ENCODE data around the gene GJD2.
A peak's percentile ranks its signal among the peaks of the same experiment; 100 is the strongest.

Gene GJD2

DNA sequence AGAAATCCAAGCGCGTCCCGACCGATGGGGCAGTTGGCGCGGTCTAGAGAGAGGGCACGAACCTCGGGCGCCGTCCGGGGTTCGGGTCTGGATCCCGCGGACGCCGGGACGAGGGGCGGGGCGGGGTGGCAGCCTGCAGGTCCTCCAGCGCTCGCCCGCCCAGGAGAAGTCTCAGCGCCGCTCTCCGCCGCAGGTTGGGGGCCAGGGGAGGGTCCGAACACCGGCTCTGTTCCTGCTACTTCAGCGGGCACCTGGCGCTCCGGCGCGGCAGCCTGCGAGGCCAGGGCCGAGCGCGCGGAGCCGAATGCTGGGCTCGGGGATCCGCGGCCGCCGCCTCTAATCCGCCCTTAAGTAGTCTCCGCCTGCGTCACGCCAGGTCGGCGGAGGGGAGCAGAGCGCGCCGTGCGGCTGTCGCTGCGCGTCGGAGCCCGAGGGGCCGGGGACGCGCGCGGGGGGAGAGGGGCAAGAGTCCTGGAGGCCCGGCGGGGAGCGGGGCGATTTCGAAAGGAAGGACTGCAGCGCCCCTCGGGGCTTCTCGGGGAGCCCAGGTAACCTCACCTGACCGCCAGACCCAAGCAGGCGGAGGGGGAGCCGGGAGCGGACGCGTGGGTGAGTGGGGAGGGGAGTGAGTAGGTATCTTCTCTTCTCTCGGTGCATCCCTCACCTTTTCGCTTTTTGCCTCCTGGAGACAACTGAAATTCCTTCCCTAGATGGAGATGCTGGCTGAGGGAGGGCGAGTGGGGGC, at the start of gene GJD2:
Gene GJD2, minus strand, starts transcription at position 325 of the 745 bp plus-strand sequence. CDS start 510 bp downstream, outside the sequence.
- no peak for DNase-seq (ENCODE audit: low read depth)

DNA sequence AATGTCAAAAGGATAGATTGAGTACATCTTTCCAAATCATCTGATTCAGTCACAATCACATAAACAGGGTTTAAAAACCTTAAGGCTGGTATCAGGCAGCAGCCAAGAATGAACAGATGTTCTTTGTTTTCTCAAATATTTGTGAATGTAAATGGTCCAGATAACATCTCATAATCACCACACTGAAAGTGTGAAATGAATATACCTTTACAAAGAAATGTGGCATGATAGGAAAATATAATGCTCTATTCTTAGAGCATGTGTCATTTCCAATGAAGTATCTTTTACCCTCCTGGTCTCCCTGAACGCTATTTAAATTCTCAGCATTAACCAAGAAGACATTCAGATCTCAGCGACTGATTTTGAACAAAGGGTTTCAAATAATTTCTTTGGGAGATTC, 49.3 kb upstream of the GJD2 start:
- no peak for DNase-seq (ENCODE audit: low read depth)

DNA sequence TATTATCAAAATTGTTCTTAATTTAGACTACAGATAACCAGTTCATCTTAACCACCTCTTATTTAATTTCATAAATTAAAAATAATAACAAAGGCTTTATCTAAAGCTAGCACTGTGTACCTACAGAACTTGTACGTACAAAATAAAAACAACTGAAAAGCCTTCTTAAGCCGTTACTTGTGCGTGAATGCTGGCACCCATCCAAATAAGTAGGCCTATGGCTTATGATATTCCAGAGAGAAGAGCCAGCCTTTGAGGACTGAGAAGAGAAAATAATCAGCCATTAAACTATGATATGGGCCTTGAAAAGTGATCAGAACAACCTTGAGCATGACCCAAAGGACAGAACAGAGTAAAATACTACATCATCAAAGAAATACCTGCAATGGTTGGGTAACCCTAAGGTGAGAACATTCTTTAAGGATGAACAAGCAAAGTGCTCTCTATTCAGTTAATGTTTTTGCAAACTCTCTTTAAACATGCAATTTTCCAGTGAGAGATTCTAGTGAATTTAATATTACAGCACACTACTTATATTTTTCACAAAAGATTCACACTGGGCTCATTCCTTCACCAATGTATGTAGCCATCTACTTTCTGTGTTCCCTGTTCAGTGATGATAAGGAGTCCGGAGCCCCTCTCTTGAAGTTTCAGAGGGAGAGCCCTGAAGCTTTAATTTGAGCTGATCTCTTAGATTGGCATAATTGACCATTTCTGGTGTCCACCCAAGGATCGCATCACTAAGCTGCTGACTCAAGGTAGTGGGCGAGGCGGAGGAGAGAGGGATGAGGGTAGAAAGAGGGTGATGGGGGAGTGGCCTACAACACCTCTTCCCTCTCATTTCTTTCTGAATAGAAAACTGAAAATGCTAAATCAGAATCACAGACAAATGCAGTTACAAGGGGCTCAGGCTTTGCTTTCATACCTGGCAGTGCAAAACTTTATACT, 48.3 kb upstream of the GJD2 start:
- DNase-seq (ENCODE audit: low read depth): no peak

DNA sequence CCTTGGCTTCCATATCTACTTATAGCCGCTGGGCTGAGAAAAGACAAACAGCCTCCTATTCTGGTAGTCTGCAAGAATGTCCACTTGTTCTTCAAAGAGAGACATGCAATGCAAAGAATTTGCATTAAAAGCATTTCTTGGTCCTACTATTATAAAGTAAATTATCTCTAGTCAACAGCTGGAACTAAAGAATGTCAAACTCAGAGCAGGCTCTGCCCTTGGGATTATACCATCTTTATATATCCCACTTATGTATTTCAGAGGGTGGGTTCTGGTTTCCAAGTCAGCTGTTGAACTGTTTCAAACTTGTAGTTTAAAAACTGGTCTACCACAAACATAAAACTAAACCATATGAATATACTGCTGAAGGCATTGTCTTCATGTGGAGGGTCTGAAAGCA, 47.6 kb upstream of the GJD2 start:
- no peak for DNase-seq (ENCODE audit: low read depth)

DNA sequence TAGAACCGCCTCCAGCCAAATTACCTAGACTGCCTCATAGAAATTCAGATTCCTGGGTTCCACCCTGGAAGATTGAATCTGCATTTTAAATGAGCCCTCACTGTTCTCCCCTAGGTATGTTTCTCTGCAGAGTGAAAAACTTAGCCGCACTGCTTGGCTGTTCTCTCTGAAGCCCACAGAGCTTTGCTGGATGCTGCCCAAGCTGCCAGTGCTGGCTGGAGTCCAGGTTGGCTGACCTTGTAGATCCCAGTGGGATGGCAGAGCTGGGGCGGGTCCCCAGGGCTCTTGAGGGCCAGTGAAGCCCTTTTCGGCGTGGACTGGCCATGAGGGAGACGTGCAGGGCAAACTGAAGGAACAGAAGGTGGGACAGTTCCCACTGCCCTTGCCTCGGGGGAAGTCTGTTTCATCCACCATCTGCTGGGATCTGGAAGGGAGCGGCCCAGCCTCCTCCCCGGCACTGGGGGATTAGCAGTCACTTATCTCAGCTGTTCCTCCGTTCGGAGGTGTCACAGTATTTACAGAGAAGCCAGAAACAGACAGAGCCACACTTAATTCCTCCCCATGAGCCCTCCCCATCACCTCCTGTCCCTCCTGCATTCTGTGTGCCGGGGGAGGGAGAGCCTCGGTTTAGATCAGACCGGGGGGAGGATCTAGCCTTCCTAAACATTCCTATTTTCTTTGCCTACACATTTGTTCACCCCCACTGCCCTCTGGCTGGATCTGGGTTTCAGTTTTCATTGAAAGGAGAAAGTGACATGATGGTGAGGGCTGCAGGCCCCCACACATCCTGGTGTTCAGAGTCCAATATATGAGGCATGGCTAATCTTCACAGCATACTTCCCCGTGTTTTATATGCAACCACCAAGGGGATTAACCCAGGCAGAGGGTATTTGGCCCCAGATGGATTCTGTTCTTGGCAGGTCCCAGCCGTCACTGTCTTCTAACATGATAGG, 44.6 kb upstream of the GJD2 start:
- peak; percentile 9 for DNase-seq (ENCODE audit: low read depth)

DNA sequence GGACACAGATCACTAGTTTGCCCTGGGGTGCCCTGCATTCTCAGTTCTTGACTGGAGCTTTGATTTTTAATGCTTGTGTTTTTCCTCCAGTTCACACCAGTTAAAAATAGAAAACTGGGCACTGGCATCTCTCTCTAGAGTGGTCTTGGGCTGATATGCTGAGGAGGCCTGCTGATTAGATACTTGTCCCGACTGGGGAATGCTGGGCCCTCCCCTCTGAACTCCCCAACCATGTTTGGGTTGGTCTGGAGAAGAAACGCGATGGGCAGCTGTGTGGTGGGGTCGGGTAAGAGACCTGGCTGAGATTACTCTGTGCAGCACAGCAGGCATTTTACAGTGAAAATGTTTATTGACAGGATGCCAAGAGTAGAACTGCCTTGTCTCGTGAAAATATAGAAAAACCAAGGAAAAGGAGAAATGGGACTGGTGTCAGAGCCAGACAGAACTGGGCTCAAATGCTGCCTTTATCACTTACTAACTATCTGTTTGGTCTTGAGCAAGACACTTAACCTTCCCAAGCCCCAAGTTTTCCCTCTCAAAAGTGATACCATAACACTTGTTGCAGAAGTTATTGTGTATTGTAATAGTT, 42.1 kb upstream of the GJD2 start:
- DNase-seq (ENCODE audit: low read depth): no peak

DNA sequence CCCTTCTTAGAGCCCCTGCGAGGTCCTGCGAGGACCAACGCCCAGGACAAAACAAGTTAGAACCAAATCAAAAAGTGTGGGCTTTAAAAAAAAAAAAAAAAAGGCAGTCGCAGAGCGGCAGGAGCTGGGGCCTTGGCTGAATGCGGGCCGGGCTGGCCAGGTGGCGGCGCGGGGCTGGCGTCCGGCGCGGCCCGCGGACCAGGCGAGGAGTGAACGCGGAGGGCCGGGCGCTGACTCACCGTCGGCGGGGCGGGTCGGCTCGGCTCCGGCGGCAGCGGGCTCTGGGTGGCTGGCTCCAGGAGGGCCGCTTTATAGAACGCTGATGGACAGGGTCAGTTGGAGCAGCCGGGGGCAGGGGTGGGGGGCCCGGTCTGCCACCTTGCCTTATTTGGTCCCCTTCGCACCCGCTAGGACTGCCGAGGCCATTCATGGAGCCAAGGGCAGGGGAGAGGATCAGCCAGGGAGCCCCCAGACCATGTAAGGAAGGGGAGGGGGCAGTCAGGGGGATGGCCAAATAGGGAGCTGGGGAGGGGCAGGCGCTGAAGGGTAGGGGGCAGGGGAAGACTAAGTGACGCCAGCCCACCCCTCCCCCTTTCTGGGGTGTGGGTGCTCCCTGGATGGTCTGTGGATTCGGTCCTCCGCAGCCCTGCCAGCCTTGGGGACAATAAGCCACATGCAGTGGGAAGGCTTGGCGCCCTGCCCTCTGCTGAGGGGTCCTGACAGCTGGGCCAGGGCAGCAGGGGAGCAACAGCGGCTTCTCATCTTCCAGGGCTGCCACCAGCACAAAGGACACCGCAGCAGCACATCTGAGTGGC, 40.7 kb upstream of the GJD2 start, which contains the start of gene ACTC1:
Gene ACTC1, minus strand, starts transcription at position 283 of the 815 bp plus-strand sequence. CDS start 741 bp downstream, outside the sequence.
- DNase-seq (ENCODE audit: low read depth): peak; percentile 29

DNA sequence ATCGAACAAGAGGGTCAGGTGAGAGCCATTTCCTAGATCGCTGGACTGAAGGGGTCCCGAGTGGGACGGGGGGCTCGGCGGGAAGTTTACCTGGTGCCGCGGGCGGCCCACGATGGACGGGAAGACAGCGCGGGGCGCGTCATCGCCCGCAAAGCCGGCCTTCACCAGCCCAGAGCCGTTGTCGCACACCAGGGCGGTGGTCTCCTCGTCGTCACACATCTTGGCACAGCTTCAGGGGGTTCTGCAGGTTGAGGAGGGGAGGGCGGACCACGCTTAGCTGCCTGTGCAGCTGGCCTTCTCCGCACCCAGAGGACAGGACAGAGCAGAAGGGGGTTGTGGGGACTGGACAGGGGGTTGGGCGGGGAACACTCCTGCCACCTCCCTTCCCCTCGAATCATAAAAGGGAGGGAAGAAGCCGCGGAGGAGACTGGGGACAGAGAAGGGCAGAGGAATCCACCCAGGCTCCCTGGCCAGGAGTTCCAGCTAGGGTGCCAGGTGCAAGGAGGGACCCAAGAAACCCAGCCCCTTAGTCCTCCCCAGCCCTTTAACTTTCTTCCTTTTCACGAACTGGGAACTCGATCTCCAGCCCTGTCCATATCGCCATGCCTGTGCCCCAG, 39.9 kb upstream of the GJD2 start:
- DNase-seq (ENCODE audit: low read depth): no peak

DNA sequence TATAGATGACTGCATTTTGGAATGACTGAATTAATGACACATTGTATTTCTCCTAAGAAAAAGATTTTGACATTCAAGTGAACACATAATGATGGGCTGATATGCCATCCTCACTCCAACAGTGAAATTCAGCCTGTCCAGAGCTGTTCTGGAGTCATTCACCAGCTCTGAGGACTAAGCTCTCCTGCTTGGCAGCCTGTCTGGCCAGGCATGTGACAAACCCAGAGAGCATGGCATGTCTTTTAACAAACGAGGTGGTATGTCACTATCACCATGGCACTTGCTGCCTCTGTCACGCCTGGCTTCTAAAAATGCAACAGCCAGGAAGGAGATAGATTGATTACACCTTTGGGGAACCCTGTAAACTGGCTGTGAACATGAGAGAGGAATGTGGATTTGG, 39.1 kb upstream of the GJD2 start:
- DNase-seq (ENCODE audit: low read depth): no peak

DNA sequence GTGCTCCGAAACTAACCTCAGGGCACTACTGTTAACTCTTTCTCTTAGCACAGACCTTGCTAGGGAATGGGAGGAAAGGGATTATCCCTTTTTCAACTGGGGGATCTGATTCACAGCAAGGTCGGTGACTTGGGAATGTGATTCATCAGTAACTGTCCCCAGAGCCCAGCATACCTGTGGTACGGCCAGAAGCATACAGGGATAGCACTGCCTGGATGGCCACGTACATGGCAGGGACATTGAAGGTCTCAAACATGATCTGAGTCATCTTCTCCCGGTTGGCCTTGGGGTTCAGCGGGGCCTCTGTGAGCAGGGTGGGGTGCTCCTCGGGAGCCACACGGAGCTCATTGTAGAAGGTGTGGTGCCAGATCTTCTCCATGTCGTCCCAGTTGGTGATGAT, 38.3 kb upstream of the GJD2 start:
- DNase-seq (ENCODE audit: low read depth): no peak

DNA sequence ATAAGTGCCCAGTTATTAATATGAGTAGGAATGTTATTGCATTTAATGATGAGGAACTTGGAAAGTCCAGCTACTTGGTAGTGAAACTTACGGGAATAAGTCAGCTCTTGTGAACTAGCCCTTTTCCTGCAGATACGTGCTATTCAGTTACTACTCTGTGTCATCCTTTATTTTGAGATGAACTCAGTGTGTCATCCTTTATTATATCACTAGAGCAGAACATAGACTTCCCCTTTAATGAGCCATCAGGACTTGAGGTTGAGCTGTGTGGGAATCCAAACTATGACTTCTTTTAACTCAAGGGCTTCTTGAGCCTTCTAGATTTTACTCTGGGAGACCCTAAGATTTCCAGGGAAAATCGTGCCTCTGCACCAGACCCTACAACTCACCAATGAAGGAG, 36.9 kb upstream of the GJD2 start:
- DNase-seq (ENCODE audit: low read depth): no peak

DNA sequence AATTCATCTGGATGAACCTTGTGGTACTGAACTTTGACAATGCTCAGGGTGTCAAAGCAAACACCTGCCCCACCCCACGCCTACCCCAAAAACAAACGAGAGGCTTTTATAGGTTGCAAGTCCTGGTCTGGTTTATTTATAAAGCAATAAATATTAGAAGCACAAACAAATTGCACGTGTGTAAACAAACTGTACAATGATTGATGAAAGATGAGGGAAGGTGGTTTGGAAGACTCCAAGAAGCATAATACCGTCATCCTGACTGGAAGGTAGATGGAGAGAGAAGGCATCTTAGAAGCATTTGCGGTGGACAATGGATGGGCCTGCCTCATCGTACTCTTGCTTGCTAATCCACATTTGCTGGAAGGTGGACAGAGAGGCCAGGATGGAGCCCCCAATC, 35.3 kb upstream of the GJD2 start:
- no peak for DNase-seq (ENCODE audit: low read depth)

DNA sequence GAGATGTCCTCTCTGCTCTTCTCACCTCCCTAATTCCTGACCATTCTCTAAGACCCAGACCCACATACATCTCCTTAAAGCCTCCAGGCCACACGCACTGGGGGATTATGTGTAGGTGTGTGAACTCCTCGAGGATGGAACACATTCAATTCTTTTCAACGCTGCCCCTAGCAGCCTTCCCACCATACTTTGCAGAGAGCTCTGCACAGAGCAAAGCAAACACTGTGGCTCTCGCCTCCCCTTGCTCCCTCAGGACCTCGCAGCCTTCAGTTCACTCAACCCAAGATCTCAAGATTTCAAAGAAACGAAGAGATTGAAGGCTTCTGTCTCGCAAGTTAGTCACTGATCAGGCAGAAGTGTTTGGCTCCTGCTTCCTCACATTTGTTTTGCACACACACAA, 34.5 kb upstream of the GJD2 start:
- DNase-seq (ENCODE audit: low read depth): no peak

DNA sequence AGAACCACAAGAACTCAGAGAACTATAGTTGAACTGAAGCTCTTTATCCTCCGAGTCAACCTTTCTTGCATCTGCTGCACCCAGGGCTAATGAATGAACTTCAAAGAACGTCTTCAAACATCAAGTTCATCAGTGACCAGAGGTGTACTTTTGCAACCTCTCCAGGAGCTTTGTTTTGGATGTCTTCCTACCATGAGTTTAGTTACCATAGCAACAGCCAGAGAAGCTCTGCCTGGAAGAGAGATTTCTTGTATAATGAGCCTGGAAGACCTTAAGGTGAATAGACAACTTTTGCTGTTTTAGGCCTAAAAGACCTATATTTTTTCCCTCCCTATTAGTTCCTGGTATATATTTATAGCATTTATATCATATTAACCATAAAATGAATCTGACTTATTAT, 31.4 kb upstream of the GJD2 start:
- DNase-seq (ENCODE audit: low read depth): no peak

DNA sequence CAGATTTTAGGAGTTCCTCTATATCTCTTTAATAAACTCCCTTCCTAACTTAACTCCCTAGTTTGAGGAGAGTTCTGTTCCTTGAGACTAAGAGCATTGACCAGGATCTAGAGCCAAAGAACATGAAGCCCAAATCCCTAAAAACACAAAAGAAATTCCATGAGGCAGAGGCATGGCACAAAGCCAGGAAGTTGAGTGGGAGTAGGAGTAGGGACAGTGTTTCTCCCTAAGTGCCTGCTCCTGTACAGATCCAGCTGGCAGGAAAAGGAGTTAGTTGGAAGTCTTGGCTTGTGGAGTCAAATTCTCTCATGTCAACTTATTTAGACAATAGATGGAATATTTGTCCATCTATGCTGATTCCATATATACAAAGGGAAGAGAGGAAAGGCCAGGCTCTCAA, 29.2 kb upstream of the GJD2 start:
- no peak for DNase-seq (ENCODE audit: low read depth)

DNA sequence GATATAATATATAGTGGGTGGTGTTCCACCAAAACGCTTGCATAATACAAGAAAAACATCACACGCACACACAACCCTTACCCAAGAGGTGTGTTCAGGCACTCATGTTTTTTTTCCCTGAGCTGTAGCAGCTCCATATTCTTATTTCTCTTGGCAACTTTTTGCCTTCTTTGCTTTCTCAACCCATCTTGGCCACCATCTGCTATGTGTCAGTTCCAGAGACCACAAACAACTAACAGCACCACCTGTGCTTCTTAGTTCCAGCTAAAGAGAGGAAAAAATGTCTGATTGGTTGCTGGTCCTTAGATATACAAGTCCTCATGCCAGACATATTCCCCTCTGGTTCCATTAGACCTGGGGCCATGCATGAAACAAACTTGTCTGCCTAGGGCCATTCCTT, 28.6 kb upstream of the GJD2 start:
- DNase-seq (ENCODE audit: low read depth): no peak

DNA sequence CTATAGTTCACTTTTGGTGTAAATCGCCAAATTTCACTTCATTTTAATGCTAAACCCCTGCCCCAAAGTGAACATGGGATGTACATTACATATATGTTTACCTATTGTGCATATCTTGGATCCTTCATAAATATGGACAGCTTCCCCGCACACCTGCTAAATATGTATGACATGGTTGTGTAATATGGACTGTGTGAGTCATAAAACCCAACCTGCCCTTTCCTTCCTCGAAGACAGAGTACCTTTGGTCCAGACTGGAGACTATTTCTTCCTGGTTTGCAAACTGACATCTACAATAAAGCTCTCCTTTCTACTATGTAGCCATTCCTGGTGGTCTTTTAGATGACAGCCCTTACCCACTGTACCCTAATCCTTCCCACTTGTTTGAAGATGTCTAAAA, 28.1 kb upstream of the GJD2 start:
- DNase-seq (ENCODE audit: low read depth): no peak

DNA sequence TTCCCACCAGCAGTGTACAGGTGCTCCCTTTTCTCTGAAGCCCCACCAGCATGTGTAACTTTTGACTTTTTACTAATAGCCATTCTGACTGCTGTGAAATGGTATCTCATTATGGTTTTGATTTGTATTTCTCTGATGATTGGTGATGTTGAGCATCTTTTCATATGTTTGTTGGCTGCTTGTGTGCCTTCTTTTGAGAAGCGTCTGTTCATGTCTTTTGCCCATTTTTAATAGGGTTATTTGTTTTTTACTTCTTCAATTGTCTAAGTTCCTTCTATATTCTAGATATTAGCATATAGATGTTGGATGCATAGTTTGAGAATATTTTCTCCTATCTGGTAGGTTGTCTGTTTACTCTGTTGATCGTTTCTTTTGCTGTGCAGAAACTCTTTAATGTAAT, 25.9 kb upstream of the GJD2 start:
- no peak for DNase-seq (ENCODE audit: low read depth)

DNA sequence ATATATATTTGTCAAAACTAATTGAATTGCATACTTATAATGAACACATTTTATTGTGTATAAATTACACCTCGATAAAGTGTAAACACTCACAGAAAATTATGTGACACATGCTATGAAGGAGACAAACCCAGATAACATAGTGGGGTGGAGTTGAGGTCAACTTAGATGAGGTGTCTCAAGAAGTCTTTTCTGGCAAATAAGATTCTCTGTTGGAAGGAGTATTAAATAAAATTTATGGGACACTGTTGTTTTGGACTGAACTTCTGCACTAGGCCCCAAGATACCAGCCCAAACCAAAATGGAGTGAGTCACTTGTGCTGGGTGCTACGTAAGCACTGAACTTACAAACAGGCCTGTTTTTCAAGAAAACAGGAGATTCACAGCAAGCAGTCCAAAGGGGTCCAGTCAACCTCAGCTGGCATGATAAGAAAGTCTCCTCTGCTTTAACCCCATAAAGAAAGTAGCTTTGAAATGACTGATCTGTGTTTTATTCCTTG, 21.9 kb upstream of the GJD2 start:
- no peak for DNase-seq (ENCODE audit: low read depth)

DNA sequence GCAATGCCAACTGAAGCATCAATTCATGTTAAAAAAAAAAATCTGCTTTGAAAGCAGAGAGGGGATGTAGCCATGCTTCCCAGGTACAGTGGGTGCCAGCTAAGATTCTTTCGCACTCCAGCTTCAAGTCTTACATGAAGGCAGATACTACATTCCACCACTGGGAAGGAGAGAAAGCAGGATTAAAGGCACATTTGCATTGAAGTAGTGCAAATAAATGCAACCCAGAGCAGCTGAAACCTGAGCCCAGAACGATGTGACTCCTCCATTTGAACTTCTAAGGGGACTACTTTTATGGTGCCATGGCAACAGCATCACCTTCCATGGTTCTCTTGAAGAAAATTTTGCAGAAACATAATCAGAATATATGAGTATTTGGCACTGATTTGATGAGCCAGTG, 19.1 kb upstream of the GJD2 start:
- DNase-seq (ENCODE audit: low read depth): no peak

Measured in fibroblast of gingiva (primary cell).